Astrocyte (in vitro differentiated cells and primary cell): ENCODE results near the gene SPIN1. TPM values are rescaled to one million over a fixed set of nuclear protein-coding genes. Genes with fewer than 3 reads are reported as not detected.

Experiments
- DNase-seq: peaks from one replicate; pipeline ENCODE4 v3.0.0-alpha.2; 2010; ENCODE audit warnings: low read depth
- FAIRE-seq: peaks from 2 replicates; lab custom pipeline; 2011; peaks lifted over from hg19 to GRCh38; lab: Jason Lieb, UNC
- H2AFZ ChIP-seq: 2 replicates; pipeline ENCODE4 v1.6.0; 2012; ENCODE audit warnings: low read depth, low read length, inconsistent platforms
- H3K27ac ChIP-seq: 2 replicates; pipeline ENCODE4 v1.5.1; 2011; ENCODE audit warnings: low read depth, low read length, inconsistent platforms
- H3K27me3 ChIP-seq: 2 replicates; pipeline ENCODE4 v1.6.0; 2011; ENCODE audit warnings: low read length, inconsistent platforms; ENCODE audit not compliant: insufficient read depth
- H3K36me3 ChIP-seq: 2 replicates; pipeline ENCODE4 v1.5.1; 2011; ENCODE audit warnings: low read length, inconsistent platforms; ENCODE audit not compliant: insufficient read depth
- H3K4me1 ChIP-seq: 2 replicates; pipeline ENCODE4 v1.5.1; 2011; ENCODE audit warnings: low read length, inconsistent platforms; ENCODE audit not compliant: insufficient read depth
- H3K4me2 ChIP-seq: 2 replicates; pipeline ENCODE4 v1.6.0; 2012; ENCODE audit warnings: low read length, inconsistent platforms
- H3K4me3 ChIP-seq: 2 replicates; pipeline ENCODE4 v1.5.1; 2011; ENCODE audit warnings: low read depth, mild to moderate bottlenecking, low read length, inconsistent platforms; ENCODE audit not compliant: insufficient read depth
- H3K79me2 ChIP-seq: 2 replicates; pipeline ENCODE4 v1.6.0; 2012; ENCODE audit warnings: mild to moderate bottlenecking, low read length, inconsistent platforms; ENCODE audit not compliant: insufficient read depth
- H3K9ac ChIP-seq: 2 replicates; pipeline ENCODE4 v1.6.0; 2012; ENCODE audit warnings: mild to moderate bottlenecking, low read length, inconsistent platforms
- H3K9me3 ChIP-seq: 2 replicates; pipeline ENCODE4 v1.5.1; 2012; ENCODE audit warnings: low read depth, mild to moderate bottlenecking, low read length, inconsistent platforms; ENCODE audit not compliant: insufficient read depth
- H4K20me1 ChIP-seq: 2 replicates; pipeline ENCODE4 v1.6.0; 2012; ENCODE audit warnings: low read length, inconsistent platforms; ENCODE audit not compliant: insufficient read depth
- H3K27ac Mint-ChIP-seq: one replicate; pipeline ENCODE4 v1.8.0; 2021; ENCODE audit warnings: mild to moderate bottlenecking, mixed read lengths; ENCODE audit not compliant: unreplicated experiment
- H3K27me3 Mint-ChIP-seq: one replicate; pipeline ENCODE4 v1.8.0; 2021; ENCODE audit warnings: low read depth, mixed read lengths; ENCODE audit not compliant: unreplicated experiment
- H3K36me3 Mint-ChIP-seq: one replicate; pipeline ENCODE4 v1.8.0; 2021; ENCODE audit warnings: low read depth, mixed read lengths; ENCODE audit not compliant: unreplicated experiment
- H3K4me1 Mint-ChIP-seq: one replicate; pipeline ENCODE4 v1.8.0; 2021; ENCODE audit warnings: low read depth, mixed read lengths; ENCODE audit not compliant: unreplicated experiment
- H3K4me3 Mint-ChIP-seq: one replicate; pipeline ENCODE4 v1.8.0; 2021; ENCODE audit warnings: mild to moderate bottlenecking, moderate library complexity, mixed read lengths; ENCODE audit not compliant: unreplicated experiment
- H3K9me3 Mint-ChIP-seq: one replicate; pipeline ENCODE4 v1.8.0; 2021; ENCODE audit warnings: mild to moderate bottlenecking, mixed read lengths; ENCODE audit not compliant: unreplicated experiment
- EZH2 ChIP-seq: IDR thresholded peaks from 2 replicates; pipeline ENCODE4 v1.6.1; 2012; ENCODE audit warnings: mild to moderate bottlenecking, low read length, inconsistent platforms; ENCODE audit not compliant: insufficient read depth
- total RNA-seq: library from RNA; stranded (reverse); gene quantifications from 2 replicates; pipeline ENCODE4 v1.2.1, GENCODE V29; 2021
- TF ChIP-seq, protein P1 (sequence below): IDR thresholded peaks from 2 replicates; pipeline ENCODE4 v1.5.1; 2011; ENCODE audit warnings: low read depth, mild to moderate bottlenecking, inconsistent platforms, low read length, moderate library complexity; ENCODE audit not compliant: insufficient read depth

The SPIN1 gene
- total RNA-seq, 1 donor from 2014 or later, result 74.1 TPM

DNA sequence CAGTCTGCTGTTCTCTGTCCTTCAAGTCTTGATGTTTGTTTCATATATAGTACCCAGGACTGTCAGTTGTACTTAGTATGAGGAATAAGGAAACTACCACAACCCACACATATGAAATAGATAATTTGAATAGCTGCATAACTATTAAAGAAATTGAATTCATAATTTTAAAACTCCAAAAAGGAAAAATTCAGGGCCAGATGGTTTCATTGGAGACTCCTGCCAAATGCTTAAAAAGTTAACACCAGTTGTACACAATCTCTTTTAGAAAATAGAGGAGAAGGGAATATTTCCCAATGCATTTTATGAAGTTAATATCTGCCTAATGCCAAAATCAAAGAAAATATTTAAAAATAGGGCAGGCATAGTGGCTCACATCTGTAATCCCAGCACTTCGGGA, 24.6 kb upstream of the SPIN1 start:
- Mint-ChIP-seq H3K9me3 (peaks cover 5% of the 10 kb centered on the region), H3K27ac (no peak overlapping the region), H3K4me3 (no peak overlapping the region), H3K4me1 (no peaks in the 10 kb centered on the region), H3K27me3 (no peaks in the 10 kb centered on the region), H3K36me3 (no peaks in the 10 kb centered on the region)
- H3K4me1 ChIP-seq, result no peaks in the 10 kb centered on the region
- no peak overlapping the region for H3K4me3 ChIP-seq
- TF ChIP-seq, protein P1, sequence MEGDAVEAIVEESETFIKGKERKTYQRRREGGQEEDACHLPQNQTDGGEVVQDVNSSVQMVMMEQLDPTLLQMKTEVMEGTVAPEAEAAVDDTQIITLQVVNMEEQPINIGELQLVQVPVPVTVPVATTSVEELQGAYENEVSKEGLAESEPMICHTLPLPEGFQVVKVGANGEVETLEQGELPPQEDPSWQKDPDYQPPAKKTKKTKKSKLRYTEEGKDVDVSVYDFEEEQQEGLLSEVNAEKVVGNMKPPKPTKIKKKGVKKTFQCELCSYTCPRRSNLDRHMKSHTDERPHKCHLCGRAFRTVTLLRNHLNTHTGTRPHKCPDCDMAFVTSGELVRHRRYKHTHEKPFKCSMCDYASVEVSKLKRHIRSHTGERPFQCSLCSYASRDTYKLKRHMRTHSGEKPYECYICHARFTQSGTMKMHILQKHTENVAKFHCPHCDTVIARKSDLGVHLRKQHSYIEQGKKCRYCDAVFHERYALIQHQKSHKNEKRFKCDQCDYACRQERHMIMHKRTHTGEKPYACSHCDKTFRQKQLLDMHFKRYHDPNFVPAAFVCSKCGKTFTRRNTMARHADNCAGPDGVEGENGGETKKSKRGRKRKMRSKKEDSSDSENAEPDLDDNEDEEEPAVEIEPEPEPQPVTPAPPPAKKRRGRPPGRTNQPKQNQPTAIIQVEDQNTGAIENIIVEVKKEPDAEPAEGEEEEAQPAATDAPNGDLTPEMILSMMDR, result no peak
- no peak for TF ChIP-seq EZH2
- H2AFZ ChIP-seq, result no peak overlapping the region
- no peaks in the 10 kb centered on the region for H3K27me3 ChIP-seq
- H3K4me2 ChIP-seq, result no peak overlapping the region
- no peak for FAIRE-seq
- no peaks in the 10 kb centered on the region for H3K36me3 ChIP-seq
- no peaks in the 10 kb centered on the region for H3K79me2 ChIP-seq
- DNase-seq, result no peak
- H3K9me3 ChIP-seq, result no peaks in the 10 kb centered on the region
- H4K20me1 ChIP-seq, result no peaks in the 10 kb centered on the region
- H3K9ac ChIP-seq, result no peak overlapping the region
- H3K27ac ChIP-seq, result no peak overlapping the region

DNA sequence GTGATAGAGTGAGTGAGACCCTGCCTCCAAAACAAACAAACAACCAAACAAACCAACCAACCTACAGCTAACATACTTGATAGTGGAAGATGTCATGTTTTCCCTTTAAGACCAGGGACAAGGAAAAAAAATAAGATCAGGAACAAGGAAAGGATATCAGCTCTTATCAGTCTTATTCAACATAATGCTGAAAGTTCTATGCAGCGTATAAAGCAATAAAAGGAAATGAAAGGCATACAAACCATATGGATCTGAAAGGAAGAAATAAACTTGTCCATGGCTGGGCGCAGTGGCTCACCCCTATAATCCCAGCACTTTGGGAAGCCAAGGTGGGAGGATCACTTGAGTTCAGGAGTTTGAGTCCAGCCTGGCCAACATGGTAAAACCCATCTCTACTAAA, 23.5 kb upstream of the SPIN1 start:
- no peak for TF ChIP-seq EZH2
- TF ChIP-seq, protein P1, result no peak
- no peaks in the 10 kb centered on the region for H3K4me1 Mint-ChIP-seq
- DNase-seq (no peak), FAIRE-seq (no peak)
- Histone ChIP-seq H3K36me3 (no peaks in the 10 kb centered on the region), H3K4me3 (no peak overlapping the region), H3K4me1 (no peaks in the 10 kb centered on the region), H3K4me2 (no peak overlapping the region), H2AFZ (no peak overlapping the region), H3K79me2 (no peaks in the 10 kb centered on the region), H3K9me3 (no peaks in the 10 kb centered on the region), H3K27me3 (no peaks in the 10 kb centered on the region), H3K27ac (no peak overlapping the region), H4K20me1 (no peaks in the 10 kb centered on the region), H3K9ac (no peak overlapping the region)
- H3K36me3 Mint-ChIP-seq, result no peaks in the 10 kb centered on the region
- H3K9me3 Mint-ChIP-seq, result peaks cover 7% of the 10 kb centered on the region
- no peak overlapping the region for H3K4me3 Mint-ChIP-seq
- H3K27me3 Mint-ChIP-seq, result no peaks in the 10 kb centered on the region
- H3K27ac Mint-ChIP-seq, result no peak overlapping the region

DNA sequence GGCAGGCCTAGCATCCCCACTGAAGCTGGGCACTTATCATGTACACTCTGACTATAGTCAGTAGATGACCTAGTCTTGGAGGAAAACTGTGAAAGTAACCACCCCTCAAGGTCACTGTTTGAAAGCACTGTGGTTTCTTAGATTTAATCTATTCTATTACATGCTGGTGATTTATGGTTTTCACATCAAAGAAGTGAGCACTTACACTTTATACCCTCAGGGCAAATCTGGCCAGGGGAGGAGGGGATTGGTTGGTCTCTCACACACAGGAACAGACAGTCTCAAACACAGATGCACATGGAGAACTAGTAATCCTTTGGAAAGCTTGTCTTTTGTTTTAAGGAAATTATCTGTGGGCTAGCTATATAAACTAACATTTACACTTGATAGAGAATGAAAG, 17.9 kb upstream of the SPIN1 start:
- H3K9me3 Mint-ChIP-seq, result peaks cover 10% of the 10 kb centered on the region
- FAIRE-seq, result no peak
- Histone ChIP-seq H3K36me3 (no peaks in the 10 kb centered on the region), H3K4me1 (no peaks in the 10 kb centered on the region), H4K20me1 (no peaks in the 10 kb centered on the region), H3K4me2 (no peak overlapping the region), H2AFZ (no peak overlapping the region), H3K79me2 (no peaks in the 10 kb centered on the region), H3K9me3 (no peaks in the 10 kb centered on the region), H3K9ac (no peak overlapping the region), H3K27me3 (no peaks in the 10 kb centered on the region), H3K4me3 (no peak overlapping the region), H3K27ac (no peak overlapping the region)
- H3K4me3 Mint-ChIP-seq, result no peak overlapping the region
- no peak overlapping the region for H3K27ac Mint-ChIP-seq
- TF ChIP-seq EZH2, result no peak
- TF ChIP-seq, protein P1, result no peak
- no peaks in the 10 kb centered on the region for H3K36me3 Mint-ChIP-seq
- no peak for DNase-seq
- no peaks in the 10 kb centered on the region for H3K27me3 Mint-ChIP-seq
- H3K4me1 Mint-ChIP-seq, result peaks cover 2% of the 10 kb centered on the region
